ENCODE results near the gene DNAH5.

- no peak for TF ChIP-seq CTCF (IDR thresholded peaks at IDR 0.05)
- no peak for TF ChIP-seq POLR2A (IDR thresholded peaks at IDR 0.05)
Measured at GRCh38 chr5:13975246-13975645, 30.8 kb upstream of the DNAH5 start.
